HCEC 1CT (cell line): ENCODE results near the gene RAB12.
"Not testable (repeated sequence)": the region's sequence is repeated elsewhere in the genome, so short reads cannot be mapped to it uniquely, and the experiment has no call there.

ENCODE experiments used
- DNase-seq: peaks from one replicate; pipeline ENCODE4 v3.0.0-alpha.2; 2017

The RAB12 gene

GRCh38 chr18:8614875-8615274 is 5.6 kb downstream of the RAB12 start:
- no peak for DNase-seq

- DNase-seq: peak; percentile 89
Observed at GRCh38 chr18:8615397-8616027, 6.3 kb downstream of the RAB12 start.

- DNase-seq: no peak
Observed at GRCh38 chr18:8616028-8616401, 6.8 kb downstream of the RAB12 start.

DNA sequence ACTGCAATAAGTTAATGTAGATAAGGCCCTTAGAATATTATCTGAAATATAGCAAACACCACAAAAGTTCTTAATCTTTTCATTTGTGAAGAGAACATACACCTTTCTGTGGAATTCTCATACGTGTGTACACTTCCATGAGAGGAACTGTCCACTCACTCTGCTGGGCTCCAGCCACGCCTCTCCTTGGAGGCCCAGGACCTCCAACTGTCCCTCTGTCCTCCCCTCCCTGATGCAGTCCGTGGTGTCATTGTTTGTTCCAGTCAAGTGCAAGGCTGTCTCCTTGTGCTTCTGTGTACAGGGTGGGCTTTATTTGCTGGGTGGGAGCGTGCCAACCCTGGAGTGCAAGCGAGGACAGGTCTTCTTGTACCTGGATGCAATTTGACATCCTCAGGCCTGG is 8.7 kb downstream of the RAB12 start:
- DNase-seq: no peak

DNA sequence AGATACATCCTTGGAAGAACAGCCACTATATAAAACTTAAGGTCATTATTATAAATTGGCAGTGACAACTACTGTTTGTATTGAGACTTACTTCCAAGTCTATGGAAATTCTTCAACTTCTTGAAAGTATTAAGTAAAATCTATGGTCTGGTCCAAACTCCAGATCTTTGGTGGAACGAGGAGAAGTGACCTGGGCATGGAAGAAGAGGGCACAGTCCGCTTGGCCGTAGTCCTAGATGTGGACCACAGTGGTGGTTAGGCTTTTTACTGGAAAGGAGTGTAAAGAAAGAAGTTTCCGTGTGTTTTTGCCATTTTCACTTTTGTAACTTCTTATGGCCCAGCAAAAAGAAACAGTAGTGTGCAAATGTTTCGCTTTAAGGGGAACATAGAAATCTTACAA is 9.8 kb downstream of the RAB12 start:
- no peak for DNase-seq

GRCh38 chr18:8619835-8620577 is 10.8 kb downstream of the RAB12 start:
- DNase-seq: no peak

GRCh38 chr18:8620845-8621244 is 11.6 kb downstream of the RAB12 start:
- DNase-seq: no peak

DNA sequence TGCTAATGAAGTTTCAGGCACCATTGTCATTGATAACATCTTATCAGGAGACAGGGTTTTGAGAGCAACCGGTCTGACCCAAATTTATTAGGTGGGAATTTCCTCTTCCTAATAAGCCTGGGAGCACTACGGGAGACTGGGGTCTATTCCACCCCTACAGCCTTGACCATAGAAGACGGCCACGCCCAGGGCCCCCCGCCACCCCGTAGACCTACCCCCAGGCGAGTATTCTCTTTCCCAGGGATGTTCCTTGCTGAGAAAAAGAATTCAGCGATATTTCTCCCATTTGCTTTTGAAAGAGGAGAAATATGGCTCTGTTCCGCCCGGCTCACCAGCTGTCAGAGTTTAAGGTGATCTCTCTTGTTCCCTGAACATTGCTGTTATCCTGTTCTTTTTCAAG is 13.4 kb downstream of the RAB12 start:
- not testable (repeated sequence) for DNase-seq

DNA sequence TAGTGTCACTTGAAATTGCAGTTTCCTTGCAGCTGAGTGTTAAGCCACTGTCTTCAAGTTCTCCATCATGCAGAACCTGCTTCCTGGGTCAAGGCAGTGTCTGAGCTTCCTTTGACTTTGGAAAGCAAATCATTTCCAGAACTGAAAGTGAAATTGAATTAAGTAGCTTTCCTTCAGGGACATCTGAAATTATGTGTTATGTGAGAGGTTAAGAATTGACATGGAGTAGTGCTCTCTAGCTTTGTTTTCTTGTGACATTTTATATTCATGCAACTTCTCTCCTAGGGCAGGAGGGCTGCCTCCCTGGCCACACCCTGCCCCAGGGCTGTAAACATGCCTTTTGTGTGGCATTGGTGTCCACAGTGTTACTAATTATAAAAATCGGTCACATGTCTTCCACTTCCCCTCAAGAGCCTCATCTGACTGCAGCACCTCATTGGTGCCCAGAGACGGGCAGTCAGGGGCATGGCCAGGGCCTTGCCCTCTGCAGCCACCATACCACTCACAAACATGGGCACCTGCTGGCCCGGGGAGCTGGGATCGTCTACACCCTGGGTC is 14.4 kb downstream of the RAB12 start:
- DNase-seq: no peak

GRCh38 chr18:8625461-8626092 is 16.3 kb downstream of the RAB12 start:
- no peak for DNase-seq

GRCh38 chr18:8626414-8627106 is 17.3 kb downstream of the RAB12 start:
- no peak for DNase-seq

- no peak for DNase-seq
Observed at GRCh38 chr18:8627107-8627472, 17.9 kb downstream of the RAB12 start.

DNA sequence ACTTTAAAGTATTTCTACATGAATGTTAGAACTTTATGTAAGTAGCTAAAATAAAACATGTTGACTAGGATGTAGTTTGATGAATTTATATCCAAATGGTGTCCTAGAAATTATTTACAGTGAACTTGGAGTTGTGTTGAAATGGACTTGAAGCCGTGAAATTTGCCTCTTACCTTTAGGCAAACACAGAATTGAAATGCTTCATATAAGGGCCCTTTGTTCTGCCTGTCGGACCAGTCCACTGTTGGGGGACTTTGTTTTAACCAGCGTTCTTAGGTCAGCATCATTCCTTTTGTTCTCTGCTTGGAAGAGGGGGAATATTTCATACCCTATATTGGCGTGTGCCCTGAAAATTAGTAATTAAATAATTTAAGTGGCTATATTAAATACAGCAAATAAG is 18.3 kb downstream of the RAB12 start:
- no peak for DNase-seq

- DNase-seq: no peak
Observed at GRCh38 chr18:8629602-8630001, 20.4 kb downstream of the RAB12 start.

DNA sequence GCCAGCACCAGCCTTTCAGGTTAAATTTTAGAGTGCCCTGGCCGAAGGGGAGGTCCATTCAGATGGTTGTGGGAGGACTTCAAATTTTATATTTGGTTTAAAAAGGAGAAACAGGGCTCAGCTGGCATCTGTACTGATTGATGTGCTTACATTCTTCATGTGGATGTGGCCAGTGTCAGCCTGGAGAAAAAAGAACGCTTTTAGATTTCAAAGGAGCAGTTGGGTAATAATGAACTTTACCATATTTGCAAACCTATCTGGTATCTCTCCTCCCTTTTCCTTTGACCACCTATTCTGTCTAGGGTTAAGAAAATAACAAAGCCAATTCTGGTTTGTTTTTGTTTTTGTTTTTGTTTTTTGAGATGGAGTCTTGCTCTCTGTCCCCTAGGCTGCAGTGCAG is 21.3 kb downstream of the RAB12 start:
- DNase-seq: no peak

DNA sequence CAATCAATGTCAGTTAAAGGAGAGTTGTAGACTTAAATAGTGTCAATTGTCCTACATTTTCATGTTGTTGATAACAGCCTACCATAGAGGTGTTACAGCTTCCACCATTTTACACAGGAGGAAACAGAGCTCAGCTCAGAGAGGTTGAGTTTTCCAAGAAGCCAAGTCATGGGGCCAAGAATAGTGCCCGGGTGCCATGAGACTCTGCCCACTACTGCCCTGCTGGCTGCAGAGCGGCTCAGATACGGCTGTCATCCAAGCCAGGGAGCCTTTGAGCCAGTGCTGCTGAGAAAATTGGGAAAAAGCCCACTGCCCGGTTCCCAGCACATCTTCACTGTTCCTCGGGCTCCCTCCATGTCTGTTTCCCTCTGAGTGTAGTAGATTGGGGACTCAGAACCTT is 22.0 kb downstream of the RAB12 start:
- no peak for DNase-seq

DNA sequence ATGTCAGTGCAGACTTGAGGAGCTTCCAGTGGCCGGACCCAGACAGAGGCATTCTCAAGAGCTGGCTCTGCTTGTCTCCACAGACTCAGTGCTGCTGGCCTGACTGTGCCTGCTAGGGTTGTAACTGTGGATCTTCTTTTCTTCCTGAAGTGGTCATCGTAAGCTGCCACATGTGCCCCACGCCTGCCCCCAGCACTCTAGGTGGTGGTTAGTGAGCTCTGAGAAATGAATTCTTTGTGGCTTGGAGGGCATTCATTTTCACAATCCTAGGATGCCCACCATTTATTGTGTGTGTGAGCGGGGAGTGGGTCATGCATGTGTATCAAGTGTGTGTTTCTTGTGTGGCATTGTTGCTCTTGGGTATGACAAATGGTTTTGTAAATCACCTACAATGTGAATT is 23.1 kb downstream of the RAB12 start:
- DNase-seq: no peak

DNA sequence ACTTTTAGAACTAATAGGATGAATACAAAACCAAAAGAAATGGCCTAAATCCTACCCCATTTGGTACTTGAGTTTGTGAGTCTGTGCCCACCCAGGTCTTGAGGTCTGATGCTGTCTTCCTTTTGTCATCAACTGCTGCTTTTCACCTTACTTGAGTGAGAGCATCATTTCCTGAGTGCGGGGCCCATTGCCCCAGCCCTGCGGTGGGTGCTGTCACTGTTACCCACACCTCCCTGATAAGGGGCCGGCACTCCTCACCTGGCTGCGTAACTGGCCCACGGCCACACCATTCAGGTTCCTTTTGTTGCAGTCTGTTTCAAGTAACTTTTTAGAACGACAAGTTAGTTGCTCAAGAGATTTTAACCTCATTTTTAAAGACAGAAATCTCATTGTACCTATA is 25.3 kb downstream of the RAB12 start:
- no peak for DNase-seq

DNA sequence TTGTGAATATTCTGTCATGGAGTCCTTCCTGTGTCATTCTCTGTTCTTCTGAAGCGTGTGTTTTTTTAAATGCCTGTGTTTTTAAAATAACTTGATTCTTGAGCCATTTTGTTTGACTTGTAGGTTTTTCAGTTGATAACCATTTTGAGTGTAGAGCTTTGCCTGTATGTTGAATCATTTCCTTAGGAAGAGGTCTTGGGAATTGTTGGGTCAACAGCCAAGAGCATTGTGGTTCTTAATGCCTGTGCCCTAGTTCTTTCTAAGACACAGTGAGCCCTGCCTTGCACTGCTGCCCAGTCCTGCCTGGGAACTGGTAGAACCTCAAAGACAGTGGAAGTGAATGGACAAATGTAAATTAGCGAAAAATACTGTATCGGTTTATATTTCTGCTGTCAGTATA is 25.9 kb downstream of the RAB12 start:
- DNase-seq: no peak

- no peak for DNase-seq
Observed at GRCh38 chr18:8639762-8640161, 30.5 kb downstream of the RAB12 start.

DNA sequence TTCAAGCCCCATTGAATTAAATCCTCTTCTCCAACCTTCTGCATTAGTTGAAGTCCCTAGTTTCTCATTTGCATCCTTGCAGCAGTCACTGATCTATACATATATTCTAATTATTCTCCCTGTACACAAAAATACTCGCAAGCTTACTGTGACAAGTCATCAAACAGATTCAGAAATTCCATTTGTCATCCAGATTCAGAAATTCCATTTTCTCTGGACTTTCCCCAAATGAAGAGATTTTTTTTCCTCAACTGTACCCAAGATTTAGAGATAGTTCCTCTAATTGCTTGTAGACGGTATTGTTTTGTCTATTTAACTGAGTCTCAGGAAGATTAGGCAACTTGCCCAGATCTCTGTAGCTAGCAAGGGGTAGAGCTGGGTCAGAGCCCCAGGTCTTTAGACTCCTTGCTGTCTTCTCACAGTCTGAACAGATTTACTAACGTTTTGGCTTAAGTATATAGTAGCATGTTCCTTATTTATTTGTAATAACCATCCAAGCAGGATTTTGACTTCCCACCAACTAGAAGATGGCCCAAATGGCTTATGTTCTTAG is 34.2 kb downstream of the RAB12 start:
- no peak for DNase-seq

DNA sequence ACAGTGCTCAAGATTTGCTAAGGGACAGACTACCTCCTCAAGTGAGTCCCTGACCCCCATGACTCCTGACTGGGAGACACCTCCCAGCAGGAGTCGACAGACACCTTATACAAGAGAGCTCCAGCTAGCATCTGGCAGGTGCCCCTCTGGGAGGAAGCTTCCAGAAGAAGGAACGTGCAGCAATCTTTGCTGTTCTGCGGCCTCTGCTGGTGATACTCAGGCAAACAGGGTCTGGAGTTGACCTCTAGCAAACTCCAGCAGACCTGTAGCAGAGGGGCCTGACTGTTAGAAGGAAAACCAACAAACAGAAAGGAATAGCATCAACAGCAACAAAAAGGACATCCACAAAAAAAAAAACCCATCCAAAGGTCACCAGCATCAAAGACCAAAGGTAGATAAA is 38.1 kb downstream of the RAB12 start:
- not testable (repeated sequence) for DNase-seq
